GOT3 (cell line): Measurements from ENCODE around the gene MAGI1.
"Not testable (repeated sequence)": the region's sequence is repeated elsewhere in the genome, so short reads cannot be mapped to it uniquely, and the experiment has no call there.

ENCODE experiments used
- DNase-seq: peaks from one replicate; lab custom pipeline; 2025; ENCODE audit warnings: mixed read lengths; lab: John Stamatoyannopoulos, UW

MAGI1 gene

GRCh38 chr3:66038726-66039589, at the start of gene MAGI1:
Gene MAGI1 (minus strand): TSS chr3:66038918. CDS start chr3:66038308, 610 bp downstream.
- peak; percentile 63 for DNase-seq

- no peak for DNase-seq
Observed at GRCh38 chr3:66083784-66084213, 45.1 kb upstream of the MAGI1 start.

GRCh38 chr3:66083096-66083678, 44.5 kb upstream of the MAGI1 start:
- DNase-seq: no peak

- DNase-seq: no peak
Observed at GRCh38 chr3:66082679-66083078, 44.0 kb upstream of the MAGI1 start.

GRCh38 chr3:66080167-66080566, 41.4 kb upstream of the MAGI1 start:
- DNase-seq: no peak

GRCh38 chr3:66077973-66078372, 39.3 kb upstream of the MAGI1 start:
- DNase-seq: no peak

GRCh38 chr3:66076861-66077470, 38.2 kb upstream of the MAGI1 start:
- DNase-seq: no peak

- no peak for DNase-seq
Observed at GRCh38 chr3:66075281-66075680, 36.6 kb upstream of the MAGI1 start.

- no peak for DNase-seq
Observed at GRCh38 chr3:66073464-66074141, 34.9 kb upstream of the MAGI1 start.

GRCh38 chr3:66068255-66068654, 29.5 kb upstream of the MAGI1 start:
- DNase-seq: no peak

- DNase-seq: no peak
Observed at GRCh38 chr3:66066963-66067617, 28.4 kb upstream of the MAGI1 start.

- DNase-seq: no peak
Observed at GRCh38 chr3:66055289-66055688, 16.6 kb upstream of the MAGI1 start.

- DNase-seq: no peak
Observed at GRCh38 chr3:66053550-66054094, 14.9 kb upstream of the MAGI1 start.

GRCh38 chr3:66052721-66053549, 14.2 kb upstream of the MAGI1 start:
- DNase-seq: no peak

GRCh38 chr3:66050821-66051220, 12.1 kb upstream of the MAGI1 start:
- DNase-seq: no peak

GRCh38 chr3:66048051-66048395, 9.3 kb upstream of the MAGI1 start:
- no peak for DNase-seq

GRCh38 chr3:66047311-66048050, 8.8 kb upstream of the MAGI1 start:
- peak; percentile 40 for DNase-seq

GRCh38 chr3:66046321-66046720, 7.6 kb upstream of the MAGI1 start:
- DNase-seq: not testable (repeated sequence)

GRCh38 chr3:66041828-66042227, 3.1 kb upstream of the MAGI1 start:
- no peak for DNase-seq

GRCh38 chr3:66041116-66041515, 2.4 kb upstream of the MAGI1 start:
- no peak for DNase-seq
